ENCODE measurements around the gene KRTAP12-4. TPM values are rescaled to one million over a fixed set of nuclear protein-coding genes. Genes with fewer than 3 reads are reported as not detected.

KRTAP12-4 gene
- total RNA-seq, 1 donor from 2014 or later: not detected

GRCh38 chr21:44658913-44659595, 4.6 kb upstream of the KRTAP12-4 start:
- H3K4me1 Mint-ChIP-seq (ENCODE audit: unreplicated experiment): no peaks in the 10 kb centered on the region
- DNase-seq (ENCODE audit: extremely low spot score, unreplicated experiment): peak; percentile 57
- H3K9me3 Mint-ChIP-seq (ENCODE audit: unreplicated experiment): peaks cover 11% of the 10 kb centered on the region
- no peak overlapping the region for H3K27ac Mint-ChIP-seq (ENCODE audit: unreplicated experiment)
- TF ChIP-seq CTCF (IDR thresholded peaks at IDR 0.05): no peak
- no peaks in the 10 kb centered on the region for H3K36me3 Mint-ChIP-seq (ENCODE audit: unreplicated experiment)
- H3K4me3 Mint-ChIP-seq (ENCODE audit: unreplicated experiment): no peak overlapping the region
- H3K27me3 Mint-ChIP-seq (ENCODE audit: unreplicated experiment): peaks cover 38% of the 10 kb centered on the region

GRCh38 chr21:44658541-44658910, 4.1 kb upstream of the KRTAP12-4 start:
- peaks cover 33% of the 10 kb centered on the region for H3K27me3 Mint-ChIP-seq (ENCODE audit: unreplicated experiment)
- H3K4me3 Mint-ChIP-seq (ENCODE audit: unreplicated experiment): no peak overlapping the region
- H3K27ac Mint-ChIP-seq (ENCODE audit: unreplicated experiment): no peak overlapping the region
- no peak for DNase-seq (ENCODE audit: extremely low spot score, unreplicated experiment)
- no peaks in the 10 kb centered on the region for H3K4me1 Mint-ChIP-seq (ENCODE audit: unreplicated experiment)
- TF ChIP-seq CTCF (IDR thresholded peaks at IDR 0.05): no peak
- no peaks in the 10 kb centered on the region for H3K36me3 Mint-ChIP-seq (ENCODE audit: unreplicated experiment)
- H3K9me3 Mint-ChIP-seq (ENCODE audit: unreplicated experiment): peaks cover 11% of the 10 kb centered on the region

- peaks cover 11% of the 10 kb centered on the region for H3K9me3 Mint-ChIP-seq (ENCODE audit: unreplicated experiment)
- DNase-seq (ENCODE audit: extremely low spot score, unreplicated experiment): peak; percentile 75
- no peak within 1 kb of the TSS for H3K27ac Mint-ChIP-seq (ENCODE audit: unreplicated experiment)
- peaks cover 27% of the 10 kb centered on the region for H3K27me3 Mint-ChIP-seq (ENCODE audit: unreplicated experiment)
- no peak within 1 kb of the TSS for H3K4me3 Mint-ChIP-seq (ENCODE audit: unreplicated experiment)
- H3K36me3 Mint-ChIP-seq (ENCODE audit: unreplicated experiment): no peaks in the 10 kb centered on the region
- H3K4me1 Mint-ChIP-seq (ENCODE audit: unreplicated experiment): no peaks in the 10 kb centered on the region
- no peak for TF ChIP-seq CTCF (IDR thresholded peaks at IDR 0.05)
Measured at GRCh38 chr21:44657635-44658540, 3.4 kb upstream of the KRTAP12-4 start, which contains the start of gene KRTAP12-3. Gene KRTAP12-3 (plus strand): TSS chr21:44657932. CDS start chr21:44657980, 48 bp downstream.

GRCh38 chr21:44656868-44657267, 2.4 kb upstream of the KRTAP12-4 start:
- no peak for DNase-seq (ENCODE audit: extremely low spot score, unreplicated experiment)
- Mint-ChIP-seq H3K9me3 (ENCODE audit: unreplicated experiment) (peaks cover 11% of the 10 kb centered on the region), H3K27me3 (ENCODE audit: unreplicated experiment) (peaks cover 21% of the 10 kb centered on the region), H3K36me3 (ENCODE audit: unreplicated experiment) (no peaks in the 10 kb centered on the region), H3K4me3 (ENCODE audit: unreplicated experiment) (no peak overlapping the region), H3K27ac (ENCODE audit: unreplicated experiment) (no peak overlapping the region), H3K4me1 (ENCODE audit: unreplicated experiment) (no peaks in the 10 kb centered on the region)
- no peak for TF ChIP-seq CTCF (IDR thresholded peaks at IDR 0.05)

All from osteocyte (in vitro differentiated cells).